ENCODE measurements around the gene TAX1BP3. TPM values are rescaled to one million over a fixed set of nuclear protein-coding genes. Genes with fewer than 3 reads are reported as not detected.

TAX1BP3 gene
- total RNA-seq, 2 experiments from 2014 or later: 22.4 to 23.5 TPM

DNA sequence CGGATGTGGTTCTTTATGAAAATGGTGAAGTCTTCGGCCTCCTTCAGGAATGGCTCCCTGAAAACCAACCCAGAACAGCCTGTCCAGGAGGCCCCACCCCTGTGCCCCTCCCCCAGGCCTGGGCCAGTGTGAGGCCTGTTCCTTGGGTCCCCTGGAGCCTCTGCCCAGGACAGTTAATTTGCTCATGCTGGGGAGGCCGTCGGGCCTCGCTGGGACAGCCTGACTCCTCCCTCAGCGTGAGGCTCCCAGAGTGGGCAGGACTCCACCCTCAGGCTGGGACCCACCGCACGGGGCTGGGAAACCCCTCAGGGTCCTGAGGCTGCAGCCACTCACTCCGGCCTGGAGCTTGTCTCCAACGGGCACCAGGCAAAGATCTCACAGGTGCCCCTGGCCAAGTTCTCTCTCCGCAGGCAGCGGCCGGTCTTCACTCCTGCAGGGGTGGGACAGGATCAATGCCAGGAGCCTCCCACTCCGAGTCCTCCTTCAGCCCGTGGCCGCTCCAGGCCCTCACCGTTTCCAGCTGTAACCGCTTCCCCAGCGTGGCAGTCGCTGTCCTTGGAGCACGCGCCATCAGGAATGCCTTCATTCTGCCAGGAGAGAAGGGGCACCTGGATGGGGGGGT is 21.8 kb upstream of the TAX1BP3 start:
- CTCF ChIA-PET: no interaction called here
- POLR2A ChIA-PET: no interaction called here

DNA sequence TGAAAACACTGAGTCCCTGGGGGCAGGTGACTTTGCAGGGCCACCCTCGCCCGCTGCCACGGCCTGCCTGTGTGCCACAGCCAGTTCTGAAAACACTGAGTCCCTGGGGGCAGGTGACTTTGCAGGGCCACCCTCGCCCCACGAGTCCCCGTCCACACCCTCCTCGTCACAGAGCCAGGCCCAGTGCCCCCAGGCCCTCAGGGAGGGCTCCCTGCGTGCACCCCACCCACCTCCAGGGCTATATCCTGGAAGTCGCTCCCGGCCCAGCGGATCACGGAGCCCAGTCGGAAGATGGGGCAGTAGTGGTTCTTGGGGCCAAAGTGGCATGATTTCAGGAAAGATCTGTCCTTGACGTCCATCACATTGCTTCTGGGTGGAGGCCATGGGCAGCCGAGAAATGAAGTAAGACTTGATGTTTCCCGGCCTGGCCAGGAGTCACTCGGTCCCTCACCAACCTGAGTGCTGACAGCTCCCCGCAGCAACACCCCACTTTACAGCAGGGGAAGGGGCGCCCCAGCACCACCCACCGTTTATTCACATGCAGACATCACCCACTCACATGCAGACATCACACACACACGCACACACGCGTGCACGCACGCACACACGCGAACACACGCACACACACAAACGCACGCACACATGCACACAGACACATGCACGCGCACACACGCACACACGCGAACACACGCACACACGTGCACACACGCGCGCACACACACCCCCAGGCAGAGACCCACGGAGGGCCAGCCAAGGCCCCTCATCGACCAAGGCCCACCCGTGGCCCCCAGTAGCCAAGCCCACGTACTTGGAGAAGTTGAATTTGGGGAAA is 21.1 kb upstream of the TAX1BP3 start:
- CTCF ChIA-PET: no interaction called here
- POLR2A ChIA-PET: no interaction called here

DNA sequence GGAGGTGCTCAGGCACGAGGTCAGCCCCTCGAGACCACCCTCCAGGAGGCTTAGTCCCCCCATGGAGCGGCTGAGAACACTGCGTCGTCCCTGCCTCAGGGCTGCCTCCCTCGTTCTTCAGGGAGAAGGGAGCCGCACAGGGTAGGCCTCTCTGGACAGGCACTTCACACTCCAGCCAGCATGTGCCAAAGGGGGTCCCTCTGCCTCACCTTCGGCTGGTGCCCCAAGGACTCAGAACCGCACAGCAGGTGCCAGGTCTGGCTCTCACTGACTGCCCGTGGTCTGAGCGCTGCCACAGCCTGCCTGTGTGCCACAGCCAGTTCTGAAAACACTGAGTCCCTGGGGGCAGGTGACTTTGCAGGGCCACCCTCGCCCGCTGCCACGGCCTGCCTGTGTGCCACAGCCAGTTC is 20.5 kb upstream of the TAX1BP3 start:
- ChIA-PET POLR2A (no interaction called here), CTCF (no interaction called here)

DNA sequence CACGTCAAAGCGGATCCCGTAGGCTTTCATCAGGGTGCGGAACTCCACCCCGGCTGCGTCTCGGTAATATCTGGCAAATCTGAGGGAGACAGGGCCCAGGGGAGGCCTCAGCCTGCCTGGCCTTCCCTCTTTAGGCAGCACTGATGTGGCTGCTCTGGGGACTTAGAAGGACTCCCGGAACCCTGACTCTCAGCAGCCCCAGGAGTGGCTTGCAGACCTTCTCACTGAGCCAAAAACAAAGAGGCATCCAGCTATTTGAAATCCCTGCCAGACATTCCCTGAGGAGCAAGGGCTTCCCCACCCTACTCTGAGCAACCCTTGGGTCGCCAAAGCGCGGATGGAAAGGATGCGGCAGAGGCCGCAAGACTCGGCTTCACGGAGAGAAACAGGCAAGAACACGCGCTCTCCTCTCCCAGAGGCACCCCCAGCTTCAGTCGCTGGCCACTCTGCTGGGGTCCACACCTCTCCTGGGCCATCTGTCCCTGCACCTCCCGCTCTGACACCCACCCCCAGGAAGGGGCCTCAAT is 19.7 kb upstream of the TAX1BP3 start:
- ChIA-PET POLR2A (no interaction called here), CTCF (no interaction called here)

DNA sequence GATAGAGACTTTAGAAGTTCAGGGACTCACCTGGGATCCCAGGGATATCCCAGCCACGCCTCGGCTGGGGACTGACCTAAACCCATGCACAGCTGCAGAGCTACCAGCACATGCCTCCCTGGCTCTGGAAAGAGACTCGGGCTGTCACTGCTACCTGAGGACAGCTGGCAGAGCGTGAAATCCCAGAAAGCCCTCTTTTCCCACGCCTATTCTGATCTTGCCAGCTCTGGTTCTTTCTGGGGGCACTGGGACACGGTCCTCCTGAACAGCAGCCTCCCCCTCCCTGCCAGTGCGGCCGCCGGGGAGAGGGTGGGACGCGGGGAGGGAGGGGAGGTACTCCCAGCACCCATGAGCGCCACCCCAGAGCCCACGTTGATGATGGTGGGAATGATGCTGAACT is 16.8 kb upstream of the TAX1BP3 start:
- ChIA-PET POLR2A (interaction anchor here (0.5 to 0.7 kb wide), 2 partner anchors 14 to 761 kb away, joined by 3 to 6 read pairs; no protein-coding TSS in a partner anchor), CTCF (no interaction called here)

DNA sequence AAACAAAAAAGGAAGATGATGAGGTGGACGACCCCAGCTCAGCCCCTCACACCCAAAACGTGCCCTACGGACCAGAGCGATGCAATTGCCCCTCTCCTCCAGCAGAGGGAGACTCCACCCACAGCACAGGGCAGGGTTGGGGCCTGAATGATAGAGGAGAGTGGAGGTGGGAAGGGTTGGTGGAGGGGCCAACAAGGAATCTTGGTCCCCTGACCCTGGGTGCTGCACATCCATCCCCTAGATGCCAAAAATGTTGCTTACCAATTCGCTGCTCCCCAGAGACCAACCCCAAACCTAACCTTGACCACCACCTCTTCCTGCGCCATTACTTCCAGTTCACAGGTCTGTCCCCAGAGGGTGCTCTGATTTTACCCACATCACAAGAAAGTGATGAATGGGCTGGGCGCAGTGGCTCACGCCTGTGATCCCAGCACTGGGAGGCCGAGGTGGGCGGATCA is 14.7 kb upstream of the TAX1BP3 start:
- POLR2A ChIA-PET: no interaction called here
- CTCF ChIA-PET: interaction anchor here (0.5 to 1.9 kb wide), 22 partner anchors 13 to 163 kb away, joined by 3 to 16 read pairs (median 4); partner anchors contain the start of genes HASPIN, NCBP3 and P2RX5

DNA sequence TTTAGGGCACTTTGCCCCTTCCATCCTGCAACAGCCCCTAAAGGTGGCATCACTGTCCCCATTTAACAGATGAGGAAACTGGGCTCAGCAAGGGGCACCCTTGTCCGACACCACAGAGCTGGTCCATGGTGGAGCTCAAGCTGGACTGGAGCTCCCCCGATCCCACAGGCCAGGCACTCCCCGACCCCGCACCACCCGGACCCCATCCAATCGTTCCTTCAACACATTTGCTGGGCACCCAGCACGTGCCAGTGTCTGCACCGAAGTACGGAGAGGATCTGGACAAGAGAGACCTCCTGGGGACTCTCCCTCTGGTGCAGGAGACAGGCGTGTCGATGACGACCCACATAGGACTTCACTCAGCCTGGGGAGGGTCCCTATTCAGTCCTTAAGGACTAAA is 13.7 kb upstream of the TAX1BP3 start:
- POLR2A ChIA-PET: no interaction called here
- CTCF ChIA-PET: interaction anchor here (0.8 to 1.9 kb wide), 7 partner anchors 18 to 146 kb away, joined by 3 to 16 read pairs (median 6); partner anchors contain the start of gene HASPIN

DNA sequence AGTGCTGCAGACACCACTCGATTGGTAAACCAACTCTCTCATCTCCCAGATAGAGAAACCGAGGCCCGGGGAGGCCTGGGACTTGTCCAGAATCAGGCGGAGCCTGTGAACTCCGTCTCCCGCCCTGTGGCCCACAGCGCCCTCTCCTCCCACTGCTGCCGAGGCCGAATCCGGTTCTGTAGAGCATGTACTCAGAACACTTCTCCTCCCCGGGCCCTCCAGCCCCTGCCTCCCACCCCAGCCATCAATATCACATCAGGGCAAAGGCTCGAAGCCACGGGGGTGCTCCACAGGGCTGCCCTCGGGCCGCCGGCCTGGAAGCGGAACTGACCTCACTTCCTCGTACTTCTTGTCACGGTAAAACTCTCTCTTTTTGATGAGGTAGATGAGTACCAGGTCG is 13.2 kb upstream of the TAX1BP3 start:
- ChIA-PET CTCF (no interaction called here), POLR2A (no interaction called here)

DNA sequence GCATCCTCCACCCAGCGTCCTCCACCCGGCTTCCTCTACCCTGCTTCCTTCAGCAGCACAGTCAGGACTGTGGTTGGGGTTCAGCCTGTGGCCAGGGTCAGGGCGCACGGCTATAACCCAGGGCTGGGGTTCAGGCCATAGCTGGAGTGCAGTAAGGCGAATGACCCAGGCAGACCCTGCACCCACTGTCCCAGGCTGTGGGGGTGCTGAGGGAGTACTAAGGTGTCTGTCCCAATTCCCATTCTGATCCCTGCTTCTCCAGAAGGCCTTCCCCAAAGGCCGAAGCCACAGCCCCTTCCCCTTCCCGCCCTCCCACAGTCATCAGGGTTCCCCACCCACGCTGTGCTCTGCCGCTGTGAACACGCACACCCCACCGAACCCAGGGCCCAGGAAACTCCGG is 12.7 kb upstream of the TAX1BP3 start:
- CTCF ChIA-PET: no interaction called here
- POLR2A ChIA-PET: no interaction called here

DNA sequence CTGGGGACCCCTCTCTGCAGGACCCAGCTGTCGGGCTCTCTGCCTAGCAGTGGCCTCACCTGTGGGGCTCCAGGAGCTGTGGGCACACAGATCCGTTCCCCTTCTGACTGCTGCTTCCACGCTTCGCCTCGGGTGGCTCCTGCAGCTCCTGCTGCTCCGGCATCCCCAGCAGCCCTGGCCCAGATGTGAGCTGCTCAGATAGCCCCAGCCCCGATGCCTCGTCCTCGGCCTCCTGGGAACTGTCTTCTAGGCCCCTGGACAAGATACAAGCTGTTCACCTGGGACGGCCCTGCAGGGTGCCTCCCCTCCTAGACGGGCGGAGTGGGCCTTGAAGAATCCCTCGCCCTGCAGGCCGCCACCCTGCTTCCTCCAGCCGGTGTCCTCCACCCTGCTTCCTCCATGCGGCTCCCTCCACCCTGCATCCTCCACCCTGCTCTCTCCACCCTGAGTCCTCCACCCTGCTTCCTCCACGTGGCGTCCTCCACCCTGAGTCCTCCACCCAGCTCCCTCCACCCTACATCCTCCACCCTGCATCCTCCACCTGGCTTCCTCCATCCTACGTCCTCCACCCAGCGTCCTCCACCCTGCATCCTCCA is 11.3 kb upstream of the TAX1BP3 start:
- ChIA-PET CTCF (no interaction called here), POLR2A (no interaction called here)

DNA sequence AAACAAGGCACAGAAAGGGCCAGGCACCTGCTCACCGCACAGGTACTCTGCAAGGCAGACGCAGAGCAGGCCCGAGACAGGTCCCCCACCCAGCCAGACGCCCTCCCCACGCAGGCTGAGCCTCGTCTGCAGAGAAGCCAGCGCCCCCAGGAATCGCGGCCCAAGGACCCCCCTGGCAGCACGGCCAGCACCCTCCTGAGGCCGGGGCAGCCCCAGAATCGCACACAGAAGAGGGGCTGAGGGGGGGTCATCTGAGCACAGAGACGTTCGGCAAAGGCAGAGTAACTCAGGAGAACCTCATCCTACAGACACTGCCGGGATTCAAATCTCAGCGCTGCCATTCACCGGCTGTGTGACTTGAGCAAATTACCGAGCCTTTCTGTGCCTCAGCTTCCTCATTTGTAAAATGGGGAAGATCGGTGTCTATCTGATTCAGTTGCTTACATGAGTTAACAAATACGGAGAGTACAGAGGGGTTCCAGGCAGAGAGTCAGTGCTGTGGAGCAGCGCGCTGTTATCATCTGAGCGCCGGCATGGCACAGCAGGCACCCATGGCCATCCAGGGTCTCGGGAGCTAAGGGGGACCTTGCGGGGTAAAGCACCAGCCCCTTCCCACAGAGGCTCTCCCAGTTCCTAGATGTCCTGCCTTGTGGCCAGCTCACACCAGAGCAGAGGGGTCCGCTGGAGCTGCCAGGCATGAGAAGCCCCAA is 10.6 kb upstream of the TAX1BP3 start:
- POLR2A ChIA-PET: no interaction called here
- CTCF ChIA-PET: interaction anchor here (0.7 kb wide), 1 partner anchor 15 kb away, joined by 3 read pairs; no protein-coding TSS in a partner anchor

DNA sequence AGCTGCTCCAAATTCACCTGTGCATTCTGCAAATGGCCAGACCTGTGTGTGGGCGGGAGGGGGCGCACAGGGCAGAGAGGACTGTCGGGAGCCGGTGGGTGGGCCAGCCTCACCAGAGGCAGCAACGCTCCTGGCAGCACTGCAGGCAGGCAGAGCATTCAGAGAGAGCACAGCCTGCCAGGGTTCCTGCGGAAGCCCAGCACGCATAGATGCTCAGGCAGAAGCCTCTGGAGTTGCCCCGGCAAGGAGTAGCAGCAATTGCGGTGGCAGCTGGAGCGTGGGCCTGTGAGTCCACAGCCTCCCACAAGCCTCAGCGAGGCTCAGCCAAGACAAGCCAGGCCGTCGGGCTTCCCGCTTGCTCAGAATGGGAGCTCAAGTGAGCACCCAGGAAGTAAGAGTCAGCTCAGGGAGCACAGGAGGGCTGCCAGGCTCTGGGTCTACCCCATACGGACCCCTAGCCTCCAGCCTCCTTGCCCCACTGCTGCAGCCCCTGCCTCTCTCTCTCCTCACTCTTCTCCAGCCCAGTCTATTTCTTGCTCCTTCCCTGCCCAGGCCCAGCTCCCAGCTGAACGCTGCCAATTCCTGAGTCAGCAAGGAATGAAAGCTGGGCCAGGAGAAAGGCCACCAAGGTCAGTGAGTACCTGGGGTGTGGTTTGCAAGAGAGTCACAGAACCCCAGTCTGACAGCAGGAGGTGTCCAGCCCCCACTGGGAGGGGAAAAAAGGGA is 9.9 kb upstream of the TAX1BP3 start:
- CTCF ChIA-PET: interaction anchor here (0.7 kb wide), 1 partner anchor 15 kb away, joined by 3 read pairs; no protein-coding TSS in a partner anchor

DNA sequence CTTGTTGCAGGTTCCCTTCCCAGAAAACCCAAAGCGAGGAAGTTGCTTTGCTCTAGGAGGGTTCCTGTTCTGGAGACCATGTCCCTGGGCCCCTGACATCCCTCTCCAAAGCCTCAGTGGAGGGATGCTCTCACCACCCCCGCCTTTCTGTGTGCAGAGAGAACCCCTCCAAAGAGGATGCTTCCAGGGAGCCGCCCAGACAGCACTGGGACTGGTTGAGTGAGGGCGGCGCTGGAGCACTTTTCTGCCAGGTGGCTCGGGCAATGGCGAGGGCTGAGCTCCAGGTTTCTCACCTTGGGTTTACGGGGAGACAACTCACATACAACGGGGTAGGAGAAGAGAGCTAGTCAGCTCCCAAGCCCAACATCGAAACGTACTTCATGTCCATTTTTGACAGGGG is 7.5 kb upstream of the TAX1BP3 start:
- POLR2A ChIA-PET: no interaction called here
- CTCF ChIA-PET: interaction anchor here (1.7 kb wide), 1 partner anchor 62 kb away, joined by 4 read pairs; no protein-coding TSS in a partner anchor

More for the DNA sequence above, 9.9 kb upstream of the TAX1BP3 start:
- POLR2A ChIA-PET: no interaction called here

DNA sequence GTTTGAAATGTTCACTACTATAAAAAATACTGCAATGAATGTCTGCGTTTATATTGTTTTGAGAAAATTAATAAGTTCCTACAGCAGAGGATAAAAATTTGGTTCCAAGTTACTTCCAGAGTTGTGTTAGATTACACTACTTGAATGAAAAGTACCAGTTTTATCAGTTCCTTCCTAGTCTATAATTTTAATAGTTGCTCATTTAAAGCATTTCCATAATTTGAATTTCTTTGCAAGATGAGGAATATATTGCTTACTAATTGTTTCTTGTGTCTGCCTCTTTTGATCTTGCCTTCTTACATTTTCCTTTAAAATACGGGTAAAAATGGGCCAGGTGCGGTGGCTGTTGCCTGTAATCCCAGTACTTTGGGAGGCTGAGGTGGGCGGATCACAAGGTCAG is 4.2 kb upstream of the TAX1BP3 start:
- CTCF ChIA-PET: no interaction called here
- POLR2A ChIA-PET: no interaction called here

DNA sequence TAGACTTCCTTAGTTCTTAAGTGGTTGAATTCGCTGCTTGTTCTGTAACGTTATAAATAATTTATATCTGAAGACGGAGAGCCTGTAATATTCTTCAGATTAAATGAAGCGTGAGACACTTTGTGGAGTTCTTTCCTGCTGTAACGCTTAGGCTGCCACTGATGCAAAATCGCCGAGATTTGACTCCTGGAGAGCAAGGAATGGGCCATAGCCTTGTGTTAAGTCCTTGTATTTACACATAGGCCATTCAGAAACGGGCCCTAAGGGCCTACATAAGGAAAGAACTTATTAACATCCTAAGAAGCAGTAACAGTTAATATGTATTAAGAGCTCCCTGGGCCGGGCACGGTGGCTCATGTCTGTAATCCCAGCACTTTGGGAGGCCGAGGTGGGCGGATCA is 1.2 kb upstream of the TAX1BP3 start:
- ChIA-PET POLR2A (interaction anchor here (1.3 kb wide), 1 partner anchor 41 kb away, joined by 4 read pairs; no protein-coding TSS in a partner anchor), CTCF (interaction anchor here (1.5 kb wide), 1 partner anchor 43 kb away, joined by 3 read pairs; no protein-coding TSS in a partner anchor)

DNA sequence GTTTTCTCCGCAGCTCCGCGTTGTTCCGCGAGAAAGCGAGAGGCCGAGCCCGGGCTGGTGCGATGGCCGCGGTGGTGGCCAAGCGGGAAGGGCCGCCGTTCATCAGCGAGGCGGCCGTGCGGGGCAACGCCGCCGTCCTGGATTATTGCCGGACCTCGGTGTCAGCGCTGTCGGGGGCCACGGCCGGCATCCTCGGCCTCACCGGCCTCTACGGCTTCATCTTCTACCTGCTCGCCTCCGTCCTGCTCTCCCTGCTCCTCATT is 638 bp upstream of the TAX1BP3 start:
- ChIA-PET CTCF (interaction anchor here (0.6 to 1.5 kb wide), 3 partner anchors 34 to 52 kb away, joined by 3 read pairs; no protein-coding TSS in a partner anchor), POLR2A (interaction anchor here (1.0 to 1.3 kb wide), 2 partner anchors 25 to 42 kb away, joined by 3 to 4 read pairs; no protein-coding TSS in a partner anchor)

DNA sequence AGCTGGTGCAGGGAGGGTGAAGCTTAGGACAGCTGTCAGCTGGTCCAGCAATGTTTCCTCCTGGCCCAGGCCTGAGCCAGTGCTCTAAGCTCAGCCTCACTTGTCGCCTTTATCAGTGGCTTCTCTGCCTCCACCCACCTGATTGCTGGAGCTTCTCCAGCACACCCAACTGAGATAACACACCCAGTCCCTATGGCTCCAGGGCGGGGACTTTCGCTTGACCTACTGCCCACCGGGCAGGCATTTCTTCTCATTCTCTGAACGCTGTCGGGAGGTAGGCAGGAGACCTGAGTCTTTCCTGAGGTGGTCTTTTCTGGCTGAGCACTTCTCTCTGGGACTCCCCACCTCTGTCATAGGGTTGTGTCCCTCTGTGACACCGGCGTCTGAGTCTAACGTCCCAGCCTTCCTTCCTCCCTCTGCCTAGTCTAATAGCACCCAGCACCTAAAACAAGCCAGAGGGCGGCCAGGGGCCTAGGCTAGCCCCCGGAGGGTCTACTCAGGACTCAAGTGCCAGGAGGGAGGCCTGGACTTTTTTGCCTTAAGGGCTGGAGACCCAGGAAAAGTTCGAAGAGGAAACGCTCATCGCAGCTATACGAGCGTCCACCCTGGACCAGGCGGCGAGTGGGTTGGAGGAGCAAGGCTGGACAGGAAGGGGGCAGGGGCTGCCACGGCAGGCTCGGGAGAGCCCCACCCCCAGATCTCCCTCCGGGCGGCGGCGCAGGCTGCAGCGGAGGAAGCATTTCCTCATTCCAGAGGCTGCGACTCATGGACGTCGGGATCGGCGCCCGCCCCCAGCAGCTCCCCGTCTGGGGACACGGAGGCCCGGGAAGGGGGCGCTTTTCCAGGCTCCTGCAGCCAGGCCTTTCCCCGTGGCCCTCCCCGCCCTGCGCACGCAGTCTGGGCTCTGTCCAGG is 756 bp downstream of the TAX1BP3 start:
- POLR2A ChIA-PET: interaction anchor here (0.8 to 1.2 kb wide), 2 partner anchors 11 to 20 kb away, joined by 3 read pairs; no protein-coding TSS in a partner anchor
- CTCF ChIA-PET: interaction anchor here (0.6 to 1.5 kb wide), 5 partner anchors 45 to 963 kb away, joined by 3 to 4 read pairs (median 3); no protein-coding TSS in a partner anchor

DNA sequence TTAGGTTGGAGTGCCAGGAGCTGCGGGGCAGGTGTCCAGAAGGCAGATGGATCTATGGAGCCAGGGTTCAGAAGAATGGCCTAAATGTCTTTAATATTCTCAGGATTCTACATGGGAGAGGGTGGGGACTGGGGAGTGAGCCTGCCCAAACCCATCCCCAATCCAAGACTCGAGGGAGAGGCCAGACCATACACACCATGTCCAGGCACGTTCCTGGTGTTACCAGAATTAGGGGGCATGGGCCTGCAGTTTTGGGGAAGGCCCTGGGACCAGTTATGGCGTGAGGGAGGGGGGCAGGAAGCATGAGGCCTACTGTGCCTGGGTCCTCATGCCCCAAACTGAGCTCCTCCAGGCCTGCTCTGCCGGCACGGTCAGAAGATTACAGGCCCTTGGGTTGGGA is 1.9 kb downstream of the TAX1BP3 start:
- ChIA-PET CTCF (interaction anchor here (0.7 to 0.8 kb wide), 2 partner anchors 177 to 962 kb away, joined by 3 read pairs; no protein-coding TSS in a partner anchor), POLR2A (interaction anchor here (1.2 kb wide), 1 partner anchor 19 kb away, joined by 3 read pairs; no protein-coding TSS in a partner anchor)
